ENCODE measurements around the gene NDUFAB1.

The NDUFAB1 gene

GRCh38 chr16:23573817-23574216 lies 22.3 kb downstream of the NDUFAB1 start:
- no peak for DNase-seq (ENCODE audit: insufficient read length, low spot score)
- TF ChIP-seq POLR2A (IDR thresholded peaks at IDR 0.05; ENCODE audit: low read depth, low read length) (no peak), PAX5 (IDR thresholded peaks at IDR 0.05; ENCODE audit: insufficient read depth, low read length, severe bottlenecking) (no peak), SPI1 (IDR thresholded peaks at IDR 0.05; ENCODE audit: low read depth, low read length) (no peak), POLR2AphosphoS5 (IDR thresholded peaks at IDR 0.05; ENCODE audit: low read depth, low read length) (no peak), TAF1 (IDR thresholded peaks at IDR 0.05; ENCODE audit: low read depth, low read length) (no peak), POU2F2 (IDR thresholded peaks at IDR 0.05; ENCODE audit: low read depth, low read length) (no peak)
- FAIRE-seq, result no peak

- DNase-seq (ENCODE audit: insufficient read length, low spot score) (no peak), FAIRE-seq (no peak)
- TF ChIP-seq POLR2A (IDR thresholded peaks at IDR 0.05; ENCODE audit: low read depth, low read length) (no peak), POU2F2 (IDR thresholded peaks at IDR 0.05; ENCODE audit: low read depth, low read length) (no peak), TAF1 (IDR thresholded peaks at IDR 0.05; ENCODE audit: low read depth, low read length) (no peak), PAX5 (IDR thresholded peaks at IDR 0.05; ENCODE audit: insufficient read depth, low read length, severe bottlenecking) (no peak), POLR2AphosphoS5 (IDR thresholded peaks at IDR 0.05; ENCODE audit: low read depth, low read length) (no peak), SPI1 (IDR thresholded peaks at IDR 0.05; ENCODE audit: low read depth, low read length) (no peak)
Observed at GRCh38 chr16:23572394-23572793, 23.7 kb downstream of the NDUFAB1 start.

GRCh38 chr16:23571895-23572294 lies 24.2 kb downstream of the NDUFAB1 start:
- DNase-seq (ENCODE audit: insufficient read length, low spot score) (no peak), FAIRE-seq (no peak)
- TF ChIP-seq SPI1 (IDR thresholded peaks at IDR 0.05; ENCODE audit: low read depth, low read length) (no peak), POLR2A (IDR thresholded peaks at IDR 0.05; ENCODE audit: low read depth, low read length) (no peak), PAX5 (IDR thresholded peaks at IDR 0.05; ENCODE audit: insufficient read depth, low read length, severe bottlenecking) (no peak), POLR2AphosphoS5 (IDR thresholded peaks at IDR 0.05; ENCODE audit: low read depth, low read length) (no peak), TAF1 (IDR thresholded peaks at IDR 0.05; ENCODE audit: low read depth, low read length) (no peak), POU2F2 (IDR thresholded peaks at IDR 0.05; ENCODE audit: low read depth, low read length) (no peak)

- TF ChIP-seq SPI1 (IDR thresholded peaks at IDR 0.05; ENCODE audit: low read depth, low read length) (peak; percentile 74), POU2F2 (IDR thresholded peaks at IDR 0.05; ENCODE audit: low read depth, low read length) (no peak)
- peak; percentile 62 for FAIRE-seq
- peak; percentile 22 for DNase-seq (ENCODE audit: insufficient read length, low spot score)
Observed at GRCh38 chr16:23570992-23571632, 25.0 kb downstream of the NDUFAB1 start.

GRCh38 chr16:23567602-23568001 lies 28.5 kb downstream of the NDUFAB1 start:
- no peak for FAIRE-seq
- DNase-seq (ENCODE audit: insufficient read length, low spot score), result no peak
- no peak for TF ChIP-seq POLR2A (IDR thresholded peaks at IDR 0.05; ENCODE audit: low read depth, low read length)
- TF ChIP-seq SPI1 (IDR thresholded peaks at IDR 0.05; ENCODE audit: low read depth, low read length), result no peak
- no peak for TF ChIP-seq POLR2AphosphoS5 (IDR thresholded peaks at IDR 0.05; ENCODE audit: low read depth, low read length)
- no peak for TF ChIP-seq POU2F2 (IDR thresholded peaks at IDR 0.05; ENCODE audit: low read depth, low read length)
- no peak for TF ChIP-seq PAX5 (IDR thresholded peaks at IDR 0.05; ENCODE audit: insufficient read depth, low read length, severe bottlenecking)
- TF ChIP-seq TAF1 (IDR thresholded peaks at IDR 0.05; ENCODE audit: low read depth, low read length), result no peak

- TF ChIP-seq POLR2AphosphoS5 (IDR thresholded peaks at IDR 0.05; ENCODE audit: low read depth, low read length) (no peak), TAF1 (IDR thresholded peaks at IDR 0.05; ENCODE audit: low read depth, low read length) (no peak)
- no peak for DNase-seq (ENCODE audit: insufficient read length, low spot score)
- no peak for FAIRE-seq
Observed at GRCh38 chr16:23566724-23567123, 29.4 kb downstream of the NDUFAB1 start.

- TF ChIP-seq POLR2A (IDR thresholded peaks at IDR 0.05; ENCODE audit: low read depth, low read length) (no peak), TAF1 (IDR thresholded peaks at IDR 0.05; ENCODE audit: low read depth, low read length) (no peak), POLR2AphosphoS5 (IDR thresholded peaks at IDR 0.05; ENCODE audit: low read depth, low read length) (no peak), POU2F2 (IDR thresholded peaks at IDR 0.05; ENCODE audit: low read depth, low read length) (no peak), PAX5 (IDR thresholded peaks at IDR 0.05; ENCODE audit: insufficient read depth, low read length, severe bottlenecking) (no peak), SPI1 (IDR thresholded peaks at IDR 0.05; ENCODE audit: low read depth, low read length) (no peak)
- DNase-seq (ENCODE audit: insufficient read length, low spot score) (no peak), FAIRE-seq (no peak)
Observed at GRCh38 chr16:23564575-23565363, 31.3 kb downstream of the NDUFAB1 start.

- TF ChIP-seq POU2F2 (IDR thresholded peaks at IDR 0.05; ENCODE audit: low read depth, low read length) (no peak), TAF1 (IDR thresholded peaks at IDR 0.05; ENCODE audit: low read depth, low read length) (no peak), POLR2AphosphoS5 (IDR thresholded peaks at IDR 0.05; ENCODE audit: low read depth, low read length) (no peak), POLR2A (IDR thresholded peaks at IDR 0.05; ENCODE audit: low read depth, low read length) (no peak), PAX5 (IDR thresholded peaks at IDR 0.05; ENCODE audit: insufficient read depth, low read length, severe bottlenecking) (no peak), SPI1 (IDR thresholded peaks at IDR 0.05; ENCODE audit: low read depth, low read length) (no peak)
- FAIRE-seq (no peak), DNase-seq (ENCODE audit: insufficient read length, low spot score) (no peak)
Observed at GRCh38 chr16:23563186-23563585, 32.9 kb downstream of the NDUFAB1 start.

- no peak for FAIRE-seq
- DNase-seq (ENCODE audit: insufficient read length, low spot score), result no peak
- TF ChIP-seq PAX5 (IDR thresholded peaks at IDR 0.05; ENCODE audit: insufficient read depth, low read length, severe bottlenecking), result no peak
- TF ChIP-seq SPI1 (IDR thresholded peaks at IDR 0.05; ENCODE audit: low read depth, low read length), result no peak
Observed at GRCh38 chr16:23562505-23562904, 33.6 kb downstream of the NDUFAB1 start.

- TF ChIP-seq POLR2A (IDR thresholded peaks at IDR 0.05; ENCODE audit: low read depth, low read length) (no peak), POLR2AphosphoS5 (IDR thresholded peaks at IDR 0.05; ENCODE audit: low read depth, low read length) (no peak), POU2F2 (IDR thresholded peaks at IDR 0.05; ENCODE audit: low read depth, low read length) (no peak), SPI1 (IDR thresholded peaks at IDR 0.05; ENCODE audit: low read depth, low read length) (no peak), PAX5 (IDR thresholded peaks at IDR 0.05; ENCODE audit: insufficient read depth, low read length, severe bottlenecking) (no peak), TAF1 (IDR thresholded peaks at IDR 0.05; ENCODE audit: low read depth, low read length) (no peak)
- no peak for FAIRE-seq
- no peak for DNase-seq (ENCODE audit: insufficient read length, low spot score)
Observed at GRCh38 chr16:23561586-23561985, 34.5 kb downstream of the NDUFAB1 start.
